RWPE2 (cell line): Measurements from ENCODE around the gene HOXD1.

ENCODE experiments used
- ATAC-seq: fragments of 200-7000 bp; cut with Tn5 transposase; 3 replicates; pipeline ENCODE4 v1.9.1; 2021; ENCODE audit warnings: low read depth
- DNase-seq: peaks from one replicate; pipeline ENCODE4 v3.0.0-alpha.2; 2020; ENCODE audit warnings: low spot score
- H3K27ac ChIP-seq: fragments of 450-650 bp; 2 replicates; pipeline ENCODE4 v1.5.1; 2017; ENCODE audit warnings: mild to moderate bottlenecking; ENCODE audit not compliant: poor library complexity, severe bottlenecking
- H3K27me3 ChIP-seq: fragments of 250-450 bp; sonication (Bioruptor Pico); 2 replicates; pipeline ENCODE4 v1.5.1; 2021; ENCODE audit warnings: mild to moderate bottlenecking, moderate library complexity; ENCODE audit not compliant: insufficient read depth, poor library complexity, severe bottlenecking
- H3K36me3 ChIP-seq: fragments of 250-450 bp; sonication (Bioruptor Pico); 2 replicates; pipeline ENCODE4 v1.5.1; 2020; ENCODE audit warnings: low read depth, mild to moderate bottlenecking, moderate library complexity
- H3K4me1 ChIP-seq: fragments of 250-450 bp; sonication (Bioruptor Pico); 2 replicates; pipeline ENCODE4 v1.5.1; 2021; ENCODE audit warnings: mild to moderate bottlenecking, moderate library complexity; ENCODE audit not compliant: insufficient read depth, poor library complexity, severe bottlenecking
- H3K4me3 ChIP-seq: fragments of 250-450 bp; sonication (Bioruptor Pico); 2 replicates; pipeline ENCODE4 v1.5.1; 2021; ENCODE audit warnings: mild to moderate bottlenecking, moderate library complexity; ENCODE audit not compliant: severe bottlenecking
- H3K9me3 ChIP-seq: fragments of 250-450 bp; sonication (Bioruptor Pico); 2 replicates; pipeline ENCODE4 v1.5.1; 2021; ENCODE audit warnings: mild to moderate bottlenecking, moderate library complexity; ENCODE audit not compliant: severe bottlenecking
- TF ChIP-seq, protein P1 (sequence below): fragments of 450-650 bp; IDR thresholded peaks from one replicate; pipeline ENCODE4 v1.5.1; 2017; ENCODE audit warnings: mild to moderate bottlenecking, moderate library complexity; ENCODE audit not compliant: poor library complexity, severe bottlenecking

HOXD1 gene

DNA sequence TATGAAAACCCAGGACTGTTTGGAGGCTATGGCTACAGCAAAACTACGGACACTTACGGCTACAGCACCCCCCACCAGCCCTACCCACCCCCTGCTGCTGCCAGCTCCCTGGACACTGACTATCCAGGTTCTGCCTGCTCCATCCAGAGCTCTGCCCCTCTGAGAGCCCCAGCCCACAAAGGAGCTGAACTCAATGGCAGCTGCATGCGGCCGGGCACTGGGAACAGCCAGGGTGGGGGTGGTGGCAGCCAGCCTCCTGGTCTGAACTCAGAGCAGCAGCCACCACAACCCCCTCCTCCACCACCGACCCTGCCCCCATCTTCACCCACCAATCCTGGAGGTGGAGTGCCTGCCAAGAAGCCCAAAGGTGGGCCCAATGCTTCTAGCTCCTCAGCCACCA lies 19.3 kb upstream of the HOXD1 start:
- TF ChIP-seq, protein P1, sequence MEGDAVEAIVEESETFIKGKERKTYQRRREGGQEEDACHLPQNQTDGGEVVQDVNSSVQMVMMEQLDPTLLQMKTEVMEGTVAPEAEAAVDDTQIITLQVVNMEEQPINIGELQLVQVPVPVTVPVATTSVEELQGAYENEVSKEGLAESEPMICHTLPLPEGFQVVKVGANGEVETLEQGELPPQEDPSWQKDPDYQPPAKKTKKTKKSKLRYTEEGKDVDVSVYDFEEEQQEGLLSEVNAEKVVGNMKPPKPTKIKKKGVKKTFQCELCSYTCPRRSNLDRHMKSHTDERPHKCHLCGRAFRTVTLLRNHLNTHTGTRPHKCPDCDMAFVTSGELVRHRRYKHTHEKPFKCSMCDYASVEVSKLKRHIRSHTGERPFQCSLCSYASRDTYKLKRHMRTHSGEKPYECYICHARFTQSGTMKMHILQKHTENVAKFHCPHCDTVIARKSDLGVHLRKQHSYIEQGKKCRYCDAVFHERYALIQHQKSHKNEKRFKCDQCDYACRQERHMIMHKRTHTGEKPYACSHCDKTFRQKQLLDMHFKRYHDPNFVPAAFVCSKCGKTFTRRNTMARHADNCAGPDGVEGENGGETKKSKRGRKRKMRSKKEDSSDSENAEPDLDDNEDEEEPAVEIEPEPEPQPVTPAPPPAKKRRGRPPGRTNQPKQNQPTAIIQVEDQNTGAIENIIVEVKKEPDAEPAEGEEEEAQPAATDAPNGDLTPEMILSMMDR = no peak
- ATAC-seq (no peak), DNase-seq (no peak)
- no peaks in the 10 kb centered on the region for H3K9me3 ChIP-seq
- H3K27ac ChIP-seq = no peak overlapping the region
- no peaks in the 10 kb centered on the region for H3K4me1 ChIP-seq
- no peaks in the 10 kb centered on the region for H3K36me3 ChIP-seq
- no peak overlapping the region for H3K4me3 ChIP-seq
- peaks cover 22% of the 10 kb centered on the region for H3K27me3 ChIP-seq

DNA sequence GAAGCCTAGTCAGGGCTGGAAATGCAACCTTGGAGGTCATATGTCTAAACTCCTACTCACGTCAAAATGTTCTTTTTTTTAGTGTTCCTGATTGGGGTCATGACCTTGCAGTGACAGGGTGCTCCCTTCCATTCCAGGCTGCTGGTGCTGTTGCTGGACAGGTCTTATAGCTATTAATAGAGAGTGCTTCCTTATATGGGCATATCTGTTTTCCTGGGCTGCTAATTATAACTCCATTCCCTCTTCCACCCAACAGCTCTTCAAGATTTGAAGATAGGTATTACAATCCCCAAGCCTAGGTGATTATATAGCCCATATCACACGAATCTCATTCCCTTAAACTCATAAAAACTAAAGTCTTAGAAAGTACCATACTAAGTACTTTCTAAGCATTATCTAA lies 18.8 kb upstream of the HOXD1 start:
- Histone ChIP-seq H3K4me1 (no peaks in the 10 kb centered on the region), H3K36me3 (no peaks in the 10 kb centered on the region), H3K4me3 (no peak overlapping the region), H3K27me3 (peaks cover 17% of the 10 kb centered on the region), H3K9me3 (no peaks in the 10 kb centered on the region), H3K27ac (no peak overlapping the region)
- DNase-seq (no peak), ATAC-seq (no peak)
- TF ChIP-seq, protein P1 = no peak

DNA sequence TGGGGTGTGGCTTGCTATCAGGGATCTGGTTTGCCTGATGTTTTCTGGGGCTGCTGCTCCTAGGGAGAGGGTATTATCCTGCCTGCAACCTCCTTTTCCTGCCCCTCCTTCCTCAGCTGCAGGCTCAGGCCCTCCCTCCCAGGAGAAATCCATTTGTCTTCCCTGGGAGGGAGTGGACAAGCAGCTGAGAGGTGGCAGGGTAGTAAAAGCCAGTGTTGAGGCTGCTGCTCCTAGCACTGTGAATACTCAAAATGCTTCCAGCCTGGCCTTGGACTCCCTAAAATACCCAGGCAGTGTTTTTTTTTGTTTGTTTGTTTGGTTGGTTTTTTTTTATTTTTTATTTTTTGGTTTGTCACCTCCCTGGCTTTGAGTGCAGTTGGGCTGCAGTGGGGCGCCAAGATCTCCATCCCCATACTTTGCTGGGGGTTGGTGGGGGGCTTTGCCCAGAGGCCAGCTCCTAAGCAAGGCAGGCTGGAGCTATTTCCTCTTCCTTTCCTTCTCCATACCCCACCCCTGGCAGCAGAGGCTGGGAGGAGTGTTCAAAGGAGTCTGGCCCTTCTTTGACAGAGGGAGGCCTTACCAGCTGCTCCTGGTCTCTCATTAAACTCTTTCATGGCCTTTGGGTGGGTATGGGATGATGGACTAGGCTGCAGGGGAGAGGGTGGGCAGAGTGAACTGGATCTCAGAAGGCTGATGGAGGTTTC lies 17.7 kb upstream of the HOXD1 start:
- Histone ChIP-seq H3K9me3 (no peaks in the 10 kb centered on the region), H3K27ac (no peak overlapping the region), H3K27me3 (peaks cover 7% of the 10 kb centered on the region), H3K4me1 (no peaks in the 10 kb centered on the region), H3K36me3 (no peaks in the 10 kb centered on the region), H3K4me3 (no peak overlapping the region)
- DNase-seq = no peak
- no peak for ATAC-seq
- TF ChIP-seq, protein P1 = no peak

DNA sequence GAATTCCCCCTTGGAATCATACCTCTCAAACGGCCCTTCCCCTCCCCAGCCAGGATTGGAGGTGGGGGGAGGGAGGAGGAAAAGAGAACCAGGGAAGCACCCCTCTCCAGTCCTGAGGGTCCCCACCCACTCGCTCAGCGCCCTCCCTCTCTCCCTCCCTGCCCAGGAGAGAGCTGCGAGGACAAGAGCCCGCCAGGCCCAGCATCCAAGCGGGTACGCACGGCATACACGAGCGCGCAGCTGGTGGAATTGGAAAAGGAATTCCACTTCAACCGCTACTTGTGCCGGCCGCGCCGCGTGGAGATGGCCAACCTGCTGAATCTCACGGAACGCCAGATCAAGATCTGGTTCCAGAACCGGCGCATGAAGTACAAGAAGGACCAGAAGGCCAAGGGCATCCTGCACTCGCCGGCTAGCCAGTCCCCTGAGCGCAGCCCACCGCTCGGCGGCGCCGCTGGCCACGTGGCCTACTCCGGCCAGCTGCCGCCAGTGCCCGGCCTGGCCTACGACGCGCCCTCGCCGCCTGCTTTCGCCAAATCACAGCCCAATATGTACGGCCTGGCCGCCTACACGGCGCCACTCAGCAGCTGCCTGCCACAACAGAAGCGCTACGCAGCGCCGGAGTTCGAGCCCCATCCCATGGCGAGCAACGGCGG lies 17.0 kb upstream of the HOXD1 start:
- Histone ChIP-seq H3K4me3 (no peak overlapping the region), H3K27ac (no peak overlapping the region), H3K36me3 (no peaks in the 10 kb centered on the region), H3K4me1 (no peaks in the 10 kb centered on the region), H3K9me3 (no peaks in the 10 kb centered on the region), H3K27me3 (peaks cover 3% of the 10 kb centered on the region)
- ATAC-seq = no peak
- TF ChIP-seq, protein P1 = no peak
- DNase-seq = no peak
